HepG2 (cell line): ENCODE results near the gene RIPOR3. TPM values are rescaled to one million over a fixed set of nuclear protein-coding genes. Genes with fewer than 3 reads are reported as not detected.

Experiments used
- ARNT2 ChIP-seq: sonication (generic); formaldehyde crosslinking; IDR thresholded peaks from 2 replicates; pipeline ENCODE4 v1.8.0; 2022; ENCODE audit warnings: mild to moderate bottlenecking, low read depth, missing genetic modification reagents, moderate library complexity
- DDIT3 ChIP-seq: sonication (generic); formaldehyde crosslinking; IDR thresholded peaks from 2 replicates; pipeline ENCODE4 v1.4.0; 2020; ENCODE audit warnings: mild to moderate bottlenecking, missing genetic modification reagents
- DR1 ChIP-seq: sonication (generic); formaldehyde crosslinking; IDR thresholded peaks from 2 replicates; pipeline ENCODE4 v1.8.0; 2021; ENCODE audit warnings: mild to moderate bottlenecking, missing genetic modification reagents, inconsistent platforms
- EHMT2 ChIP-seq: fragments of 200-600 bp; sonication (generic); IDR thresholded peaks from 2 replicates; pipeline ENCODE4 v1.7.0; 2017; ENCODE audit warnings: antibody characterized with exemption, low read depth, low read length, borderline replicate concordance
- FOXO1 ChIP-seq: sonication (generic); formaldehyde crosslinking; IDR thresholded peaks from 2 replicates; pipeline ENCODE4 v1.4.0; 2020; ENCODE audit warnings: missing genetic modification reagents
- HBP1 ChIP-seq: IDR thresholded peaks from 2 replicates; pipeline ENCODE4 v1.6.1; 2016; ENCODE audit warnings: low read depth, control low read depth
- MAX ChIP-seq: IDR thresholded peaks from 2 replicates; pipeline ENCODE4 v1.6.1; 2012; ENCODE audit warnings: inconsistent platforms
- MAZ ChIP-seq, 2 experiments: sonication (generic) in 1 of 2; formaldehyde crosslinking in 1 of 2; IDR thresholded peaks; 2 replicates each; pipeline versions ENCODE4 v1.5.0 to v1.6.1; 2012 to 2020; ENCODE audit warnings: low read depth in 2 of 2, mild to moderate bottlenecking in 2 of 2, borderline replicate concordance in 1 of 2, improper control_type of control experiment in 1 of 2, low read length in 1 of 2, missing genetic modification reagents in 1 of 2, moderate library complexity in 1 of 2
- RCOR2 ChIP-seq: IDR thresholded peaks from 2 replicates; pipeline ENCODE4 v1.6.1; 2016; ENCODE audit warnings: missing biosample characterization, missing genetic modification reagents
- WIZ ChIP-seq: sonication (generic); formaldehyde crosslinking; IDR thresholded peaks from 2 replicates; pipeline ENCODE4 v1.5.1; 2020; ENCODE audit warnings: mild to moderate bottlenecking, missing genetic modification reagents
- ZBTB7B ChIP-seq: sonication (generic); formaldehyde crosslinking; IDR thresholded peaks from 2 replicates; pipeline ENCODE4 v1.4.0; 2020; ENCODE audit warnings: missing genetic modification reagents
- ZNF253 ChIP-seq: sonication (generic); formaldehyde crosslinking; IDR thresholded peaks from 2 replicates; pipeline ENCODE4 v1.8.0; 2022; ENCODE audit warnings: mild to moderate bottlenecking, missing genetic modification reagents, borderline replicate concordance
- ZNF343 ChIP-seq: sonication (generic); formaldehyde crosslinking; IDR thresholded peaks from 2 replicates; pipeline ENCODE4 v1.4.0; 2020; ENCODE audit warnings: mild to moderate bottlenecking, missing genetic modification reagents
- ZNF382 ChIP-seq: sonication (generic); formaldehyde crosslinking; IDR thresholded peaks from 2 replicates; pipeline ENCODE4 v1.5.0; 2020; ENCODE audit warnings: missing genetic modification reagents, mild to moderate bottlenecking, borderline replicate concordance
- ZNF407 ChIP-seq: sonication (generic); formaldehyde crosslinking; IDR thresholded peaks from one replicate; pipeline ENCODE4 v1.5.1; 2020; ENCODE audit warnings: mild to moderate bottlenecking, missing genetic modification reagents; ENCODE audit errors: not compliant biosample characterization
- ZNF556 ChIP-seq: sonication (generic); formaldehyde crosslinking; IDR thresholded peaks from 2 replicates; pipeline ENCODE4 v1.4.0; 2020; ENCODE audit warnings: mild to moderate bottlenecking, missing genetic modification reagents, borderline replicate concordance
- polyA plus RNA-seq, 8 experiments: library from polyadenylated mRNA; depleted of rRNA in 3 of 8; stranded (reverse) in 7 of 8; unstranded in 1 of 8; fragments of >200 nt; fragmentation: Illumina TruSeq in 4 of 8; extraction: Trizol in 4 of 8; gene quantifications; 2 replicates each; pipeline versions ENCODE4 v1.2.1 to v1.2.3, GENCODE V29; 2011 to 2016; ENCODE audit warnings: low read depth in 4 of 8, missing spikeins in 1 of 8, mixed read lengths in 1 of 8; ENCODE audit not compliant: insufficient read depth in 1 of 8
- total RNA-seq, 5 experiments: library from RNA; depleted of rRNA; stranded (reverse); fragments of >200 nt; fragmentation: Illumina TruSeq; extraction: Trizol; gene quantifications; 2 replicates each; pipeline ENCODE4 v1.2.3, GENCODE V29; 2016; ENCODE audit warnings: low read depth in 1 of 5
- TF ChIP-seq, protein P1 (sequence below): IDR thresholded peaks from 2 replicates; pipeline ENCODE4 v1.6.1; 2016; ENCODE audit warnings: missing compliant biosample characterization, missing genetic modification reagents, borderline replicate concordance

Gene RIPOR3
- total and polyA plus RNA-seq, 2 of the 13 experiments (the other 11 are each of a cell fraction or from before 2014, with no cell fraction given) = 0.18 TPM; not detected in 1

DNA sequence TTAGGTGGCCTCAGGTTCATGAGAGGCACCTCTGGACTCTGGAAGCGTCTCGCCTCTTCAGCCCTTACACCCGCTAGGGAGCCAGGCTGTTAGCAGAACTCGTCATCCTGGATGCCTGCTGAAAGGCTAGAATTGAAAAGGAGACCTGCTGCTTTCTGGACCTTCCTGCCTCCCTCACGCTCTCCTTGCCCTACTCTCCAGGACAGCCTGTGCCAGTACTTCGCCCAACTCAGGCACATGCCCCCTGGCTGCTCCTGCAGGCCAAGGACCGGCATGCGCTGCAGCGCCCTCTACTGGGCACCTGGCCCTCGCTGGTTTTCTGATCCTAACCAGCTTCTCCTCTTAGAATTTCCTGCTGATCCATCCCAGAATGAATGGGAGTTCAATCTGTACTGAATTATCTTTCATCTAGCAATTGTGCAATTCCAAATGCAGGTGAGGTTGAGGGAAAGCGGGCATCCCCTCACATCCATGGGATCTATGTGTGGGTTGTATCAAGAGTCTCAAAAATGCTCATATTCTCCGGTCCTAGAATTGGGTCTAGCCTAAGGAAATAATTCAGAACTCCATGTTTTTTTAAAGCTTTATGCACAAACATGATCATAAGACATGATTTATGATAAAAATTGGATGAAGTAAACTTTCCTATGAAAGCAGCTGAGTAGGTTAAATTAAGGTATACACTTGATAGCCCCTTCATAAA is 103.2 kb downstream of the RIPOR3 start (continued):
- TF ChIP-seq ZNF407 (CRISPR knock-in tag) (no peak), EHMT2 (no peak), WIZ (CRISPR knock-in tag) (no peak), DDIT3 (CRISPR knock-in tag) (no peak), HBP1 (CRISPR knock-in tag) (no peak), ARNT2 (no peak), MAZ (IDR thresholded peaks at IDR 0.05; ENCODE audit: borderline replicate concordance, low read depth, low read length) (0 out of 2 replicates have a peak, but pooled peaks have one; percentile 15), MAZ (CRISPR knock-in tag; IDR thresholded peaks at IDR 0.05; ENCODE audit: low read depth) (no peak), ZNF382 (CRISPR knock-in tag) (no peak), ZNF556 (CRISPR knock-in tag) (0 out of 2 replicates have a peak, but pooled peaks have one; percentile 14), ZNF343 (no peak), DR1 (no peak; the same call in 1 of the 2 replicates), RCOR2 (CRISPR knock-in tag) (no peak), ZBTB7B (CRISPR knock-in tag) (peak; percentile 34; the same call in 1 of the 2 replicates), FOXO1 (CRISPR knock-in tag) (0 out of 2 replicates have a peak, but pooled peaks have one; percentile 32), MAX (peak; percentile 90), ZNF253 (CRISPR knock-in tag) (no peak)
- TF ChIP-seq, protein P1, sequence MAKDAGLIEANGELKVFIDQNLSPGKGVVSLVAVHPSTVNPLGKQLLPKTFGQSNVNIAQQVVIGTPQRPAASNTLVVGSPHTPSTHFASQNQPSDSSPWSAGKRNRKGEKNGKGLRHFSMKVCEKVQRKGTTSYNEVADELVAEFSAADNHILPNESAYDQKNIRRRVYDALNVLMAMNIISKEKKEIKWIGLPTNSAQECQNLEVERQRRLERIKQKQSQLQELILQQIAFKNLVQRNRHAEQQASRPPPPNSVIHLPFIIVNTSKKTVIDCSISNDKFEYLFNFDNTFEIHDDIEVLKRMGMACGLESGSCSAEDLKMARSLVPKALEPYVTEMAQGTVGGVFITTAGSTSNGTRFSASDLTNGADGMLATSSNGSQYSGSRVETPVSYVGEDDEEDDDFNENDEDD = peak; percentile 81; the same call in 1 of the 2 replicates
